Breast epithelium (tissue), 3 donors: ENCODE data around the gene APLP2.

Experiments used
- POLR2AphosphoS5 ChIP-seq, 3 donors: sonication (generic); formaldehyde crosslinking; IDR thresholded peaks; one replicate each; pipeline ENCODE4 v1.6.1; 2017; ENCODE audit warnings: antibody characterized with exemption in 3 of 3
- TF ChIP-seq, protein P1 (sequence below), 3 donors: fragments of 450-650 bp; IDR thresholded peaks; one replicate each; pipeline ENCODE4 v1.5.1; 2016 to 2017; ENCODE audit warnings: antibody characterized with exemption in 3 of 3, mild to moderate bottlenecking in 3 of 3, moderate library complexity in 3 of 3

DNA sequence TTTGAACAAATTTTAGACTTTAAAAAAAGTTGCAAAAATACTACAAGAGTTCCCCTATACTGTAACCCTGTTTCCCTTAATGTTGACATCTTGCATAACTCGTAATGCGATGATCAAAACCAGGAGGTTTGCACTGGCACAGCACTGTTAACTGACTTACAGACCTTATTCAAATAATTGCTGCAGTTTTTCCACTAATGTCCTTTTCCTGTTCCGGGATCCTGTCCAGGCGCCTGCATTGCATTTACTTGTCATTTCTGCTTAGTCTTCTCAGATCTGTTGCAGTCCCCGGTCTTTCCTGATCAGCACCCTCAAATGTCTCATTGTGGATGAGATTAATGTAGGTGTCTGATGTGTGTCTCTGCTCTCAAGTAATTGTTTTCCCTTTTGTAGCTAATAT is 32.0 kb downstream of the APLP2 start:
- no peak for TF ChIP-seq POLR2AphosphoS5 (IDR thresholded peaks at IDR 0.05)
- TF ChIP-seq, protein P1, sequence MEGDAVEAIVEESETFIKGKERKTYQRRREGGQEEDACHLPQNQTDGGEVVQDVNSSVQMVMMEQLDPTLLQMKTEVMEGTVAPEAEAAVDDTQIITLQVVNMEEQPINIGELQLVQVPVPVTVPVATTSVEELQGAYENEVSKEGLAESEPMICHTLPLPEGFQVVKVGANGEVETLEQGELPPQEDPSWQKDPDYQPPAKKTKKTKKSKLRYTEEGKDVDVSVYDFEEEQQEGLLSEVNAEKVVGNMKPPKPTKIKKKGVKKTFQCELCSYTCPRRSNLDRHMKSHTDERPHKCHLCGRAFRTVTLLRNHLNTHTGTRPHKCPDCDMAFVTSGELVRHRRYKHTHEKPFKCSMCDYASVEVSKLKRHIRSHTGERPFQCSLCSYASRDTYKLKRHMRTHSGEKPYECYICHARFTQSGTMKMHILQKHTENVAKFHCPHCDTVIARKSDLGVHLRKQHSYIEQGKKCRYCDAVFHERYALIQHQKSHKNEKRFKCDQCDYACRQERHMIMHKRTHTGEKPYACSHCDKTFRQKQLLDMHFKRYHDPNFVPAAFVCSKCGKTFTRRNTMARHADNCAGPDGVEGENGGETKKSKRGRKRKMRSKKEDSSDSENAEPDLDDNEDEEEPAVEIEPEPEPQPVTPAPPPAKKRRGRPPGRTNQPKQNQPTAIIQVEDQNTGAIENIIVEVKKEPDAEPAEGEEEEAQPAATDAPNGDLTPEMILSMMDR (IDR thresholded peaks at IDR 0.05), result no peak
